ENCODE measurements around the gene BICRAL. TPM values are rescaled to one million over a fixed set of nuclear protein-coding genes. Genes with fewer than 3 reads are reported as not detected.
A peak's percentile ranks its signal among the peaks of the same experiment; 100 is the strongest.
"Not testable (repeated sequence)": the region's sequence is repeated elsewhere in the genome, so short reads cannot be mapped to it uniquely, and the experiment has no call there.

The BICRAL gene, protein sequence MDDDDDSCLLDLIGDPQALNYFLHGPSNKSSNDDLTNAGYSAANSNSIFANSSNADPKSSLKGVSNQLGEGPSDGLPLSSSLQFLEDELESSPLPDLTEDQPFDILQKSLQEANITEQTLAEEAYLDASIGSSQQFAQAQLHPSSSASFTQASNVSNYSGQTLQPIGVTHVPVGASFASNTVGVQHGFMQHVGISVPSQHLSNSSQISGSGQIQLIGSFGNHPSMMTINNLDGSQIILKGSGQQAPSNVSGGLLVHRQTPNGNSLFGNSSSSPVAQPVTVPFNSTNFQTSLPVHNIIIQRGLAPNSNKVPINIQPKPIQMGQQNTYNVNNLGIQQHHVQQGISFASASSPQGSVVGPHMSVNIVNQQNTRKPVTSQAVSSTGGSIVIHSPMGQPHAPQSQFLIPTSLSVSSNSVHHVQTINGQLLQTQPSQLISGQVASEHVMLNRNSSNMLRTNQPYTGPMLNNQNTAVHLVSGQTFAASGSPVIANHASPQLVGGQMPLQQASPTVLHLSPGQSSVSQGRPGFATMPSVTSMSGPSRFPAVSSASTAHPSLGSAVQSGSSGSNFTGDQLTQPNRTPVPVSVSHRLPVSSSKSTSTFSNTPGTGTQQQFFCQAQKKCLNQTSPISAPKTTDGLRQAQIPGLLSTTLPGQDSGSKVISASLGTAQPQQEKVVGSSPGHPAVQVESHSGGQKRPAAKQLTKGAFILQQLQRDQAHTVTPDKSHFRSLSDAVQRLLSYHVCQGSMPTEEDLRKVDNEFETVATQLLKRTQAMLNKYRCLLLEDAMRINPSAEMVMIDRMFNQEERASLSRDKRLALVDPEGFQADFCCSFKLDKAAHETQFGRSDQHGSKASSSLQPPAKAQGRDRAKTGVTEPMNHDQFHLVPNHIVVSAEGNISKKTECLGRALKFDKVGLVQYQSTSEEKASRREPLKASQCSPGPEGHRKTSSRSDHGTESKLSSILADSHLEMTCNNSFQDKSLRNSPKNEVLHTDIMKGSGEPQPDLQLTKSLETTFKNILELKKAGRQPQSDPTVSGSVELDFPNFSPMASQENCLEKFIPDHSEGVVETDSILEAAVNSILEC
- 20.9 TPM for total RNA-seq
- polyA plus RNA-seq (ENCODE audit: insufficient read depth, low read depth, low replicate concordance) = 2.7 TPM
- long read RNA-seq, donor 1 = 0 reads
- long read RNA-seq, donor 2 = 0 reads
- long read RNA-seq, donor 3 = 0 reads
- long read RNA-seq, donor 4 = 0 reads
- long read RNA-seq, donor 5 = 0 reads
- long read RNA-seq, donor 6 = 0 reads
- long read RNA-seq, donor 7, partial matches to known transcripts = 0 of 17 reads
- long read RNA-seq, donor 7, other reads (novel, unspliced or antisense) = 17 of 17 reads
- long read RNA-seq, donor 8 = 0 reads
- long read RNA-seq, donor 9, partial matches to known transcripts = 10 of 10 reads
- long read RNA-seq, donor 9, other reads (novel, unspliced or antisense) = 0 of 10 reads
- long read RNA-seq, donor 10 = 0 reads

DNA sequence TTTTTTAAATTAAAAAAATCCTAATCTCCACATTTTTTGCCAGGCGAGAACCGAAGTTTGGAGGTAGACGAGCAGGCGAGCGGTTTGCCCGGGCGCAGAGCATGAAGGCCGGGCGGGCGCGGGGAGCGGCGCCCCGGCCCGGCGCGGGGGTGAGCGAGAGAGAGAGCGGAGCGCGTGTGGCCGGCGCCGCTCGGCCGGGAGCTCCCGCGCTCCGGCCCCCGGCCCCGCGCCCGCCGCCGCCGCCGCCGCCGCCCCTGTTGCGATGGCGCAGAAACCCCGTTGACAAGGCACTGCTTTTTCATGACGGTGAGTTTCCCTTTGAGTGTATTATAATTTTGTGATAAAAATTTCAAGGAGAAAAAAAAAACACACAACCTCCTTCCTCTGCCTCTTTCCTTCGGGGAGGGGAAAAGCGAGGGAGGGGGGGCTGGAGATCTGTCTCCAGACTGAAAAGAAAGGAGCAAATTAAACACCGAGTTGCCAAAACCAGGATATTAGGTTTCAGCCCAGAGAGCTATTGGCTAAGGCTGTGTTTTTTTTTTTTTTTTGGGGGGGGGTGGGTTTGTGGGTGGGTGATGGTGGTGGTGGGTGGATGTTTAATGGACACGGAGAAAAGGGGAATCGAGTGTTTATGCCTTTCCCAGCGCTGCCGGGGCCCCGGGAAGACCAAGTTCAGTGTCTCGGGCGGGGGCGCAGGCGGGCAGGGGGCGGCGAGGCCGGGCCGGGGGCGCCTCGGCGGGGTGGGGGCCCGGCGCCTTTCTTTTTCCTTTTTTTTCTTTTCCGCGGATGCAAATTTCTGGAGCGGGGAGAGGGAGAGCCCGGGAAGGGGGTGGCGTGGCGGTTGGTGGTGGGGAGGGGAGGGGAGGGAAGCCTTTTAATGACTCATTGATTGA, at the start of gene BICRAL:
Gene BICRAL (plus strand): TSS at position 257 of the 893 bp plus-strand sequence. CDS start 39,971 bp downstream, outside the sequence.
- peak; percentile 80 to 94 (median 88) for DNase-seq
- Histone ChIP-seq H3K36me3 (ENCODE audit: control insufficient read depth in 2 of 3, insufficient read depth in 3 of 3, low read length in 3 of 3) (no peaks in the 10 kb centered on the region), H3K9me3 (ENCODE audit: control insufficient read depth in 2 of 3, insufficient read depth in 1 of 3, low read length in 3 of 3) (no peaks in the 10 kb centered on the region), H3K4me1 (ENCODE audit: control insufficient read depth in 2 of 3, insufficient read depth in 2 of 3, low read depth in 1 of 3, low read length in 3 of 3) (peaks cover 5 to 17% (median 5%) of the 10 kb centered on the region in 3 donors), H3K27me3 (ENCODE audit: control insufficient read depth, insufficient read depth, low read length) (no peaks in the 10 kb centered on the region), H3K27ac (ENCODE audit: low read depth in 2 of 2, low read length in 2 of 2) (peak within 1 kb of the TSS; percentile 100), H3K4me3 (ENCODE audit: low read length in 3 of 3) (peak within 1 kb of the TSS; percentile 64 to 98 (median 73)), H3K9ac (ENCODE audit: low read length in 3 of 3) (peak within 1 kb of the TSS; percentile 64 to 99 (median 99))
- intact Hi-C loops (cut with DNase I) = no loop called here
- no peak for FAIRE-seq
- TF ChIP-seq, protein P1, sequence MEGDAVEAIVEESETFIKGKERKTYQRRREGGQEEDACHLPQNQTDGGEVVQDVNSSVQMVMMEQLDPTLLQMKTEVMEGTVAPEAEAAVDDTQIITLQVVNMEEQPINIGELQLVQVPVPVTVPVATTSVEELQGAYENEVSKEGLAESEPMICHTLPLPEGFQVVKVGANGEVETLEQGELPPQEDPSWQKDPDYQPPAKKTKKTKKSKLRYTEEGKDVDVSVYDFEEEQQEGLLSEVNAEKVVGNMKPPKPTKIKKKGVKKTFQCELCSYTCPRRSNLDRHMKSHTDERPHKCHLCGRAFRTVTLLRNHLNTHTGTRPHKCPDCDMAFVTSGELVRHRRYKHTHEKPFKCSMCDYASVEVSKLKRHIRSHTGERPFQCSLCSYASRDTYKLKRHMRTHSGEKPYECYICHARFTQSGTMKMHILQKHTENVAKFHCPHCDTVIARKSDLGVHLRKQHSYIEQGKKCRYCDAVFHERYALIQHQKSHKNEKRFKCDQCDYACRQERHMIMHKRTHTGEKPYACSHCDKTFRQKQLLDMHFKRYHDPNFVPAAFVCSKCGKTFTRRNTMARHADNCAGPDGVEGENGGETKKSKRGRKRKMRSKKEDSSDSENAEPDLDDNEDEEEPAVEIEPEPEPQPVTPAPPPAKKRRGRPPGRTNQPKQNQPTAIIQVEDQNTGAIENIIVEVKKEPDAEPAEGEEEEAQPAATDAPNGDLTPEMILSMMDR (IDR thresholded peaks at IDR 0.05; ENCODE audit: borderline replicate concordance, extremely low read depth, insufficient read depth) = no peak

DNA sequence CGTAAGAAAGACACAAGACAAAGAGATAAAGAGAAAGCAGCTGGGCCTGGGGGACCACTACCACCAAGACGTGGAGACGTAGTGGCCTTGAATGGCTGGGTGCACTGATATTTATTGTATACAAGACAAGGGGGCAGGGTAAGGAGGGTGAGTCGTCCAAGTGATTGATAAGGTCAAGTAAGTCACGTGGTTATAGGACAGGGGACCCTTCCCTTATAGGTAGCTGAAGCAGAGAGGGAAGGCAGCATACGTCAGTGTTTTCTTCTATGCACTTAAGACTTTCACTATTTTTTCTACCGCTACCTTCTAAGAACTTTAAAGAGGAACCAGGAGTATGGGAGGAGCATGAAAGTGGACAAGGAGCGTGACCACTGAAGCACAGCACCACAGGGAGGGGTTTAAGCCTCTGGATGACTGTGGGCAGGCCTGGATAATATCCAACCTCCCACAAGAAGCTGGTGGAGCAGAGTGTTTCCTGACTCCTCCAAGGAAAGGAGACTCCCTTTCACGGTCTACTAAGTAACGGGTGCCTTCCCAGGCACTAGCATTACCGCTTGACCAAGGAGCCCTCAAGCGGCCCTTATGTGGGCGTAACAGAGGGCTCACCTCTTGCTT, 47.9 kb upstream of the BICRAL start:
- H3K27ac ChIP-seq (ENCODE audit: low read depth in 2 of 2, low read length in 2 of 2); H3K9me3 ChIP-seq (ENCODE audit: control insufficient read depth in 2 of 3, insufficient read depth in 1 of 3, low read length in 3 of 3); H3K9ac ChIP-seq (ENCODE audit: low read length in 3 of 3); H3K4me3 ChIP-seq (ENCODE audit: low read length in 3 of 3); intact Hi-C loops (cut with DNase I); H3K4me1 ChIP-seq (ENCODE audit: control insufficient read depth in 2 of 3, insufficient read depth in 2 of 3, low read depth in 1 of 3, low read length in 3 of 3); H3K27me3 ChIP-seq (ENCODE audit: control insufficient read depth, insufficient read depth, low read length); H3K36me3 ChIP-seq (ENCODE audit: control insufficient read depth in 2 of 3, insufficient read depth in 3 of 3, low read length in 3 of 3); FAIRE-seq: not testable (repeated sequence)
- DNase-seq = peak in 4 of 5 donors; percentile 24 to 66 (median 45)

DNA sequence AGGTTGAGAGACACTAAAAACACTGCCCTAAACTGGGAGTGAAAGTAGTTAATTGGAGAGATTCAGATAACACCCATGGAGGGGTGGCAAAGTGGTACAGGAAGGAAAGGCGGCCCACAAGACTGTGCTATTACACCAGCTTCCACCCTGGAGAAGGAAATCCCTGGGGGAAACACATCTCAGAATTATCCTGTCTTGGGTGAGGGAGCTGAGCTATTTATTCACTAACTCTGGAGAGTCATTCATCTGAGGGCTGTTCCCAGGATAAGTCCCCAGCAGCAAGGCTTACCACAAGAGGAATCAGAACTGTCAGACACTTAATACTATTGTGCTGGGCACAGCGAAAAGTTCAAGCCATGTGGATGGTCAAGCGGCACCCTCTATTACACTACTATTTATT, 45.9 kb upstream of the BICRAL start:
- DNase-seq (peak in 2 of 5 donors; percentile 25 to 51), FAIRE-seq (no peak)
- TF ChIP-seq, protein P1 (IDR thresholded peaks at IDR 0.05; ENCODE audit: borderline replicate concordance, extremely low read depth, insufficient read depth) = no peak
- no peak overlapping the region for H3K4me3 ChIP-seq (ENCODE audit: low read length in 3 of 3)
- no peak overlapping the region for H3K9ac ChIP-seq (ENCODE audit: low read length in 3 of 3)
- H3K27ac ChIP-seq (ENCODE audit: low read depth in 2 of 2, low read length in 2 of 2) = no peak overlapping the region
- no peaks in the 10 kb centered on the region for H3K36me3 ChIP-seq (ENCODE audit: control insufficient read depth in 2 of 3, insufficient read depth in 3 of 3, low read length in 3 of 3)
- no peaks in the 10 kb centered on the region for H3K9me3 ChIP-seq (ENCODE audit: control insufficient read depth in 2 of 3, insufficient read depth in 1 of 3, low read length in 3 of 3)
- H3K27me3 ChIP-seq (ENCODE audit: control insufficient read depth, insufficient read depth, low read length) = no peaks in the 10 kb centered on the region
- intact Hi-C loops (cut with DNase I) = no loop called here
- H3K4me1 ChIP-seq (ENCODE audit: control insufficient read depth in 2 of 3, insufficient read depth in 2 of 3, low read depth in 1 of 3, low read length in 3 of 3) = no peaks in the 10 kb centered on the region

Measured in kidney (tissue), 22 donors.